HG02623 (cell line): ENCODE measurements around the gene KDM1A.
"Not testable (repeated sequence)": the region's sequence is repeated elsewhere in the genome, so short reads cannot be mapped to it uniquely, and the experiment has no call there.

Experiments
- ATAC-seq: cut with Tn5 transposase; IDR thresholded peaks from one replicate; pipeline ENCODE4 v1.9.1; 2021; ENCODE audit warnings: moderate library complexity; ENCODE audit not compliant: unreplicated experiment

Gene KDM1A

DNA sequence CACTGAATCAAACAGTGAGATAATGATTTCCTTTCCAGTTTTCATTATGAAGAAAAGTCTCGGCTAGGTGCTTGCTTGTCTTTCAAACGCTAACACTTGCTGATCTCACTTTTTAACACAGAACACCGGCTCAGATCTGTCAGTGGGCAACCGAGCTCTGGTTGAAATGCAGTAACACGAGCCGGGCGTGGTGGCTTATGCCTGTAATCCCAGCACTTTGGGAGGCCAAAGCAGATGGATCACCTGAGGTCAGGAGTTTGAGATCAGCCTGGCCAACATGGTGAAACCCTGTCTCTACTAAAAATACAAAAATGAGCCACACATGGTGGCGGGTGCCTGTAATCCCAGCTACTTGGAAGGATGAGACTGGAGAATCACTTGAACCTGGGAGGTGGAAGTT, 9.2 kb upstream of the KDM1A start:
- ATAC-seq: not testable (repeated sequence)

DNA sequence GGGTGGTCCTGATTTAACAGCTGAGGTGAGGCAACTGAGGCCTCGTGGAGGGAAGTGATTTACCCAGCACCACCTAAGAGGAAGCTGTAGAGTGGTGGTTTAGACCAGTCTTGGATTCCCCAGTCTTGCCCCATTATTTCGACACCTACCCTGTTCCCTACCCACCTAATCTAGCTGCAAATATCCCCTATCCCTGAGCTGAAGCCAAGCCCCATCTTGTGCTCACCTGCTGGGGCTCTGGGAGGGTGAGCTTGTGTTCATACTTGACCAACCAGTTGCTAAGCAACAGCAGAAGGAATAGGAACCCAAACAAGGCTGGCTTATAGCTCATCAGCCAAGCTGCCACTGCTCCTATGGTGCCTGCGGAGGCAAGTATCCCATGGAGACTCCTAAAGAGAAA, 5.6 kb upstream of the KDM1A start:
- no peak for ATAC-seq

DNA sequence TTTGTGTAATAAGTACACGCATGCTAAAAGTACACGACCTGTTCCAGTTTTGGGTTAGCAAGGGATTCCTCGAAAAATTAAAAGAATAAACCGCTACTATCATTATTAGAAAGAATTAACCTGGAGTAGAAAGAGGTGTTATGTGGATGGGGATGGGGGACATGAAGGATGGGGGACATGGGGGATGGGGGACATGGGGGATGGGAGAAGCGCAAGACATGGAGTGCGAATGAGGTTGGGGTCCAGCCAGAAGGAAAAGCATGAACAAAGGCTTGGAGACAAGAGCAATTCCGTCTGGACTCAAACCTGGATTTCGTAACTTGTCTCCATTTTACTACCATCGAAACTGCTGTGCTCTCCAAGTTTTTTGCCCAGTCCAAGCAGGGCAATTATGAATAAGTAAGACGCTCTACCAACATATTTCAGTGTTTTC, 591 bp upstream of the KDM1A start:
- no peak for ATAC-seq

DNA sequence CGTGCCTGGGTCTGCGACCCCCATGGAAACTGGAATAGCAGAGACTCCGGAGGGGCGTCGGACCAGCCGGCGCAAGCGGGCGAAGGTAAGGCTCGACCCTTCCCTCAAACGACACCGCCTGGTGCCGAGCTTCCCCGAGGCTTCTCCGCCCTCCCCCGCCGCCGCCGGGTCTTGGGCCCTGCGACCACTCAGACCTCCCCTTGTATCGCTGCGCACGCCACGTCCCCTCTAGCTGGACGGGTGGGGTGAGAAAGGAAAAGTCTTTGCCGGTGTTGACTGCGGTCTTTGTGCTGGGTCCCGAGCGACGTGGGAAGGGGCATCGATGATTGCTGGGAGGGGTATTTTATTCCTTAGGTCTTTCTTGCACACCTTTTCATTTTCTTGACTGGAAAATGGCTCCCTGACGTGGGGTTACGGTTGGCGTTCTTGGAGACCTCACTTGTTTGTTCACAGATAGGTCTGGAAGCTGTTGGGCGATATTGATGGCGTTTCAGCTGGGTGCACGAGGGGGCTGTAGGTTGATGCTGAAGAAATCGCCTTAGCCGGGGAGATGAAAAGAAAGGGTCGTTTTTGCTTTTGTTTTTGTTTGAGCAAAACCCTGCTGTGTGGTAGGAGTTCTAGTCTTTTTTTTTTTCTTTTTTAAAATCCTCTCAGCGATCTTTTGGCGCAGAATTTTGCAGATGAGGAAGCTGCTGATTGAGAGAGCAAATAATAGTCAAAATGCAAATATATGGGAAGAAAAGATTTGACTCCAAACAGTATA, 776 bp downstream of the KDM1A start:
- no peak for ATAC-seq

DNA sequence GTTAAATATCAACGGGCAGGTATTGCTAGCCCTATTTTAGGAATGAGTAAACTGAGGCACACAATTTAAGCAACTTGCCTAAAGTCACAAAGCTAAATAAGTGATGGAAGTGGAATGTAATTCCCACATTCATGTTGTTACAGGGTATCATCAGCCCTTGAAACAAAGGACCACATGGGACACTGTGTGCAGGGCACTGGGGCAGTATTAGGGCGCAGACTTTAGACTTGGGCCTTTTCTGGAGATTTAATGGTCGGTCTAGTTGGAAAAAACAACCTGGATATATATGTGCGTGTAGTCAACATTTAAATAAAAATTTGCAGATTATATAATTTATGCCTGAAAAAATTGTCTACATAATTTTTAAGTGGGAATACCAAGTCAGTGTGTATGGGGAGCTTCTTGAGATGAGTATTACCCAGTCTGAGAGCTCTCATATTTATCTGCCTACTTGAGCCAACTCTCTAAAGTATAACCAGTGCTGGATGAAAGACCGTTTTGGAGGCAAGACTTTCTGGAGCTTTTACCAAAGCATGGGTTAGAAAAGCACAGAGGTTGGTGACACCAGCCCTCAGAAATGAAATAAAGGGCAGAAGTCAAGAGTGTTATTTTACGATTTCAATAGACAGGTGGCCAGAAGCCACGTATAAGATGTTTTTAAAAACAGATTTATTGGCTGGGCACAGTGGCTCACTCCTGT, 1.6 kb downstream of the KDM1A start:
- ATAC-seq: no peak

DNA sequence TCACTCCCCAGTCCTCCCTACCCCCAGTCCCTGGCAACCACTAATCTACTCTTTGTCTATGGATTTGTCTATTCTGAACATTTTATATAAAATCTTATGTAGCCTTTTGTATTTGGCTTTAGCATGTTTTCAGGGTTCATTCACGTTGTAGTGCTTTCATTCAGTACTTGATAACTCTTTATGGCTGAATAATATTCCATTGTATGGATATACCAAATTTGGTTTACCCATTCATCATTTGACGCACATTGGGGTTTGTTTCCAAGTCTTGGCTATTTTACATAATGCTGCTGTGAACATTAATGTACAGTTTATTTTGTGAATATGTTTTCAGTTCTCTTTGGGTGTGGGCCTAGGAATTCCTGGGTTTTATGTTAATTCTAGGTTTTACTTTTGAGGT, 2.6 kb downstream of the KDM1A start:
- no peak for ATAC-seq

DNA sequence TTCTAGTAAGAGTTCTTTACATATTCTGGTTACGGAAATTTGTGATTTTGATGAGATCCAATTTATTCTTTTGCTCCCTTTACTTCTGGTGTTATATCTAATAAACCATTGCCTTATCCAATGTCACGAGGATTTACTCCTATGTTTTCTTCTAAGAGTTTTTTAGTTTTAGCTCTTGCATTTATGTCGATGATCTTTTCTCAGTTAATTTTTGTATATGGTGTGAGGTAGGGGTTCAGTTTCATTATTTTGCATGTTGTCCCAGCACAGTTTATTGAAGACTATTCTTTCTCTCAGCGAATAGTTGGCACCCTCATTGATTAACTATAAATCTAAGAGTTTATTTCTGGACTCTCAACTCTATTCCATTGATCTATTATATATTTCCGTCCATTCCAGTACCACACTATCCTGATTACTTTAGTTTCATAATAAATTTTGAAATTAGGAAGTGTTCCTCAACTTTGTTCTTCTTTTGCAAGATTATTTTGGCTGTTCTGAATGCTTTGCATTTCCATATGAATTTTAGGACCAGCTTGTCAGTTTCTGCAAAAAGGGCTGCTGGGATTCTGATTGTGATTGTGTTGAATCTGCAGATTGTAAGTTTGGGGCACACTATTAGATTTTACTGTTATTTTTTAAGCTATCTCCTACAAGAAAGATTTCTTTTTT, 4.0 kb downstream of the KDM1A start:
- ATAC-seq: no peak

DNA sequence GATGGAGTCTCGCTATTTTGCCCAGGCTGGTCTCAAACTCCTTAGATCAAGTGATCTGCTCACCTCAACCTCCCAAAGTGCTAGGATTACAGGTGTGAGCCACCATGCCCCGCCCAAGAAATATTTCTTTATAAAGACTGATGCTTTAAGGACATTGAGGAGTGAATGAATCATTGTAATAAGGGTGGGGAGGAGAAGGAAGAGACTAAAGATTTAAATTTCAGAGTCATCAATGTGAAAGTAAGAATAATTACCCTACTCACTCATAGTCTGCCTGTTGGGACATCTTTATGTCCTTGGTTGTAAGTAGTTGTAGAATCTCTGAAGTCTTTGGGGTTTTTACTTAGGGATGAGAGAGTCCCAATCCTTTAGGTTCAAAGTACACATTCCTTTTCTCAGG, 7.3 kb downstream of the KDM1A start:
- ATAC-seq: no peak

DNA sequence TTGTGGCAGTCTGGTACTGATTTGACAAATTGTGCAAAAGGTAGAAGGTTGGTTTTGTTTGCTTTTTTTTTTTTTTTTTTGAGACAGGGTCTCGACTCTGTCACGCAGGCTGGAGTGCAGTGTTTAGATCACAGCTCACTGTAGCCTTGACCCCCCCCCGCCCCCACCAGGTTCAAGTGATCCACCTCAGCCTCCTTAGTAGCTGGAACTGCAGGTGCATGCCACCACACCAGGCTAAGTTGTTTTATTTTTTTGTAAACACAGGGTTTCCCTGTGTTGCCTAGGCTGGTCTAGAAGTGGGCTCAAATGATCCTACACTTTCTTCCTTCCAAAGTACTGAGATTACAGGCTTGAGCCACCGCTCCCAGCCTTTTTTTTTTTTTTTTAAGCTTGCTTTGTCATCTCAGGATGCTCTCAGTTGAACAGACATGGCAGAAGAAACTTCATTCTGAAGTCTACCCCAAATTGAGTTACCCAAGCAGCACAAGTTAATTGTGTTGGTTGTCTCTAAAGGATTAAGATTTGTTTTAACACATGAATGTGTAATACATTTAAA, 8.2 kb downstream of the KDM1A start:
- no peak for ATAC-seq

DNA sequence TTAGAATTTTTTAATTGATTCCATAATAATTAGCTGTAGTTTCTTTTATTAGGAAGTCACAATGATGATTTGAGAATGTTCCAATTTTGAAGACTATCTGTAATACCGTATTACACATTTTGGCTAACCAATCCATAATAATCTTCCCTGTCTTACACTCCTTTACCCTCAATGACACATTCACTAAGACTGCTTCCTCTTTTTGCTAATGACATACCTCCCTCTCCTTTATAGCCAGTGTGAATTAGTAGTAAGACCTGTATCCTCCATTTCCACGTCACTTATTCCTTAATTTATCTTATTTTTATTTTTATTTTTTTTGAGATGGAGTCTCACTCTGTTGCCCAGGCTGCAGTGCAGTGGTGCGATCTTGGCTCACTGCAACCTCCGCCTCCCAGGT, 10.1 kb downstream of the KDM1A start:
- no peak for ATAC-seq

DNA sequence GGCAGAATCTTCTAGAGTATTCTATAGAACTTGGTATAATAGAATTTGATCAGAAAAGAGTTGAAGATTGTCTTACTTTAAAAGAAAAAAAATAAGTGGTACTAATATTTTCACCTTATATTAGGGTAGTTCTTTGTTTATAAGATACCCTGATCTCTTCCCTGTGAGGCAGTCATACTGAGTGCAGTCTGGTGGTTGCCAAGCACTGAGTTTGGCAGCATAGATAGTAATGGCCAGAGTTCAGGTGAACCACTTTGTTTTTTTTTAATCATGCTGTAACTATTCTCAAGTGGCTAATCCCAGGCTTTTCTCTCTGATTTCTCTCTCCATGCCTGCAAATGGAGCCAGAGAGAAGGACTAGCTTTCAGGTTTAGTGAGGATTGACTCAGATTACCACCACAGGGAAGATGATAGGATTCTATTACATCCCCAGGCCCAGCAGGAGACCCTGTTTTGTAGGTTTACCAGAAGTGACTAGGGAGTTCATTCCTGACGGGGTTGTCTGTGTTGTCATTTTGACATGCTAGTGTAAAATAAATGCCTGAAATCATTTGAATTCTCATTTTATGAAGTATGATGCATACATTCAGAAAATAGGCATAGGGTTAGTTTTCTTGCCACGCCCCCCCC, 16.7 kb downstream of the KDM1A start:
- ATAC-seq: no peak

DNA sequence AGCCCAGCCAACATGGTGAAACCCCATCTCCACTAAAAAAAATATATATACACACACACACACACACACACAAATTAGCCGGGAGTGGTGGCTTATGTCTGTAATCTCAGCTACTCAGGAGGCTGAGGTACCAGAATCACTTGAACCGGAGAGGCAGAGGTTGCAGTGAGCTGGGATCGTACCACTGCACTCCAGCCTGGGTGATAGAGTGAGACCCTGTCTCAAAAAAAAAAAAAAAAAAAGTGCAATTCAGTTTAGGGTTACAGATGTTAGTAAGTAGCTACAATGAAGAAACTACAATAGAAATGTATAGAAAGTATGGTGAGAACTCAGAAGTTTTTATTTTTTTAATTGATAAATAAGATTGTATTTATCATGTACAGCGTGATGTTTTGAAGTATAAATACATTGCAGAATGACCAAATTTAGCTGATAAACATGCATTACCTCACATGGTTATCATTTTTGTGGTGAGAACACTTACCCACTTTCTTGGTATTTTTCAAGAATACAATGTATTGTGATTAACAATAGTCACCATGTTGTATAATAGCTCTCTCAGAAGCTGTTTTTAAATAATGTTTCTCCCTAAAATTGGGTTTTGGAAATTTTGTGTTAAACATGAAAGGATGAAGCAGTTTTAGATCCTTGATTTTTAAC, 17.9 kb downstream of the KDM1A start:
- ATAC-seq: no peak

DNA sequence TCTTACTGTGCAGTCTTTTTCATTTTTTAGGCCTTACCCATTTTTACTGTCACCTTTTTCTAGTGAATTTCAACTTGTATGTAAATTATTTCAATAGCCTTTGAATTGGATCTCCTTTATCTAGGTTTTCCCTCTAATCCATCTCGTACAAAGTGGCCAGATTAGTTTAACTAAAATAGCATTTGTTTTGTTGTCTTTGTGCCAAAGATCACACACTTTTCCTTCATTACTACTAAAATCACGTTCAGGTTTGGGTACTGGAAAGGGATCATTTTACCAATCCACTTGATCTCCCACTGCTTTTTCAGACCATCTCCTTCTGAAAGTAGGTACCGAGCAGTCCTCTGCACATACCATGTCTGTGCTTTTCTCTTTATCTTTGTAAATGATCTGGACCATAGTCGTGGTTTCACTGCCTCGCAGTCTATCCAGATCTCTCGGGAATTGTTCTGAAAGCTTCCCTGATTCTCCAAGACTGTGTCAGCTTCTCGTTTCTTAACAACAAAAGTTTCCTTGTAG, 20.1 kb downstream of the KDM1A start:
- no peak for ATAC-seq

DNA sequence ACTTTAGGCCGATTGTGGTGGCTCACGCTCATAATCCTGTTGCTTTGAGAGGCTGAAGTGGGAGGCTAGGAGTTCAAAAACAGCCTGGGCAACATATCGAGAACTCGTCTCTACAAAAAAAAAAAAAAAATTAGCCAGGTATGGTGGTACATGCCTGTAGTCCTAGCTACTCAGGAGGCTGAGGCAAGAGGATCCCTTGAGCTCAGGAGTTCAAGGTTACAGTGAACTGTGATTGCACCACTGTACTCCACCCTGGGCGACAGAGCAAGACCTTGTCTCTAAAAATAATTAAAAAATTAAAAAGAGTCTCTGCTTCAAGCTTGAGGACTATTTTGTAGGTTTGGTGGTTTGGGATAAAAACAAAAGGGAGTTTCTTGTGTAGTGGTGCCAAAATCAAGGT, 21.2 kb downstream of the KDM1A start:
- ATAC-seq: no peak

DNA sequence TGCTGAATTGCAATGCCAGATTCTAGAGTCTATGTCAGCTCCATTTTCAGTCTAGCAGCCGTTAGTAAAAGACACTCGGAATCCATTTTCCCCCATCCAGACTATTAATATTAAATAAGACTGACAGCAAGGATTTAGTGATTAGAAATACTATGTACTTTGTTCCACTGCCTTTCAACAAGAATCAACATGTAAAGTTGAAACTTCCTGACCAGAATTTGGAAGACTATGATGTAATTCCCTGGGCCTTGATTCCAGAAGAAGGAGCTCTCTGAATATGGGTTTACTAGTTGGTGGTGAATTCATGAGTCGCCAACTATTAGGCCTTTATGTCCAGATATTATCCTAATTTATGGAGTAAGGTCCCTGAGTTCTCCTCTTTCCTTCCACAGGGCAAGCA, 24.8 kb downstream of the KDM1A start:
- ATAC-seq: no peak

DNA sequence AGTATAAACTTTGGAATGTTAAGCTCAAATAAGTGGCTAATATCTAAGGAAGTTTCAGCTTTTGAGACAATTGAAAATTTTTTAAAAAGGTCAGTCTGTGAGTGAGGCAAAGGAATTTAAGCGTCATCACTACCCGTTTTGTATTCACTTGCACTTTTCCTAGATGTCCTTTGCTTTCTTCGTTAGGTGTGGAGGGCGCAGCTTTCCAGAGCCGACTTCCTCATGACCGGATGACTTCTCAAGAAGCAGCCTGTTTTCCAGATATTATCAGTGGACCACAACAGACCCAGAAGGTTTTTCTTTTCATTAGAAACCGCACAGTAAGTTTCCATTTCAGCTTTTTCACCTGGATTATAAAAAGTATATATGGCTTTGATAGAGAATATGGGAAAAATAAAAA, 30.9 kb downstream of the KDM1A start:
- no peak for ATAC-seq

DNA sequence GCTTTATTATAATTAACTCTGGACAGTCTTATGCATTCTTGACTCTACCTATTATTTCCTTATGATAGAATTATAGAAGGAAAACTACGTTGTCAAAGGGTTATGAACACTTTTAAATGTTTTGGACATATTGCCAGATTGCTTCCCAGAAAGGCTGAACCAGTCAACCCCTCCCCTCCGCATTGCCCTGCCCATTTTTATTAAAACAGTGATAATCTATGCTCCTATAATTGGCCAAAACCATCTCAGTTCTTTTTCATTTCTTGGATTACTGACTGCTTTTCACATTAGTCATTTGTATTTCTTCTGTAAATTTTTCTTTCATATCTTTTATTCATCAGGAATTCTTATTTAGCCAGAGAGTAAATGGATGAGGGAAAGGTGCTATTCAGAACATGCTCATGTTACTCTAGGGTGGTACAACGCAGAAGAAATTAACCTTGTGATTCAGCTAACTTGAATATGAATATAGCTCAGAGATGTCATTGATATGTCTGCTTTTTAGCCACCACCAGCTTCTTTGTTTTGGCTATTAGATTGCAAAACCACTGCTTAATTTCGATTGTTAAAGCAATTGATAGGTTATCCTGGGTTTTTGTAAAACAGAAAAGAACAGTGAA, 32.1 kb downstream of the KDM1A start:
- no peak for ATAC-seq

DNA sequence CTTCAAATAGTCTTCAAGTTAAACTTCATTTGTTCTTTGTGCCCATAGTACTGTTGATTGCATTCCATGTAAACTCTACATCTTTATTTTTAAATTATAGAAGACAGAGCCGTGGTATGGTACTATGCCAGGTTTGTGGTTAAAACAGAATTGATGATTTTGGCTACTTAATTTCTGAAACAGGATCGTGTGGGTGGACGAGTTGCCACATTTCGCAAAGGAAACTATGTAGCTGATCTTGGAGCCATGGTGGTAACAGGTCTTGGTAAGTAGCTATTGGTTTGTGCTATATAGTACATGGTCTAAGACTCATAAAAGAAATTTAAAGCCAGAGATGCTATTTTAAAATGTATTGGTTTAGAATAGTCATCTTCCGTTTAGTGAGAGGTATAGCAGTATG, 38.0 kb downstream of the KDM1A start:
- no peak for ATAC-seq

DNA sequence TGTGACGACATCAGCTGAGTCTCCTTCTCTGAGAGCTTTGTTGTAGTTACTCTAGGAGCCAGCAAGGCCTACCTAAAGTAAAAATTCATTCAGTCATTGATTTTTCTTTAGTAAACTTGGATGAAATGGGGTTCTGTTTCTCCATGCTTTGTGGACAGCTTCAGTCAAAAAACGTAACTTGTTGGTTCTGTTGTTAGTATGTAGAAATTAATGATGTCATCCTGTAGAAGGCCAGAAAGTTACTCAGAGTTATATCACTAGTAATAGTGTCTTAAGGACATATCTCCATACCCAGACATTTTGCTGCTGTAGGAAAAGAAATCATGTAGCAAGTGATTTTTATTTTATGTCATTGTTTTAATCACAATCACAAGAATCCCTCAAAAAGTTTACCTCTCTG, 43.0 kb downstream of the KDM1A start:
- no peak for ATAC-seq

DNA sequence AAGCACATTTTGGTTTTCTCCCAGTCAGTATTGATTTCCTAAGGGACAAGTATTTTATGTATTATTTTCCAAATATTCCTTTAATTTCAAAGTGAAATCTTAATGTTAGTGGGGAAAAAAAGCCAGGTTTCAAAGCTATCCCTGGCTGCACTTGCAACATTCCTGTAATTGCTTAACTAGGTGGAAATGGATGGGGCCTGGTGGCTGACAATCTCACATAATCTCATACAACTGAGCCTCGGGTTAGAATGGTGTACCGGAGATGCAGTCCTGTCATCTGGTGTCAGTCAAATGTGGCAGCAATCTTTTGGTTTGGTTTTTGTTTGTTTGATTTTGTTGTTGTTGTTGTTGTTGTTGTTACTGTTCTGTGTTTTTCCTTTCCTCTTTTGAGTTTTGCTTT, 46.1 kb downstream of the KDM1A start:
- ATAC-seq: no peak
